GM12873 (cell line): ENCODE data around the gene EIF4H.

Experiments used
- TF ChIP-seq, protein P1 (sequence below): IDR thresholded peaks from 2 replicates; pipeline ENCODE4 v1.5.1; 2012; ENCODE audit warnings: low read depth, mild to moderate bottlenecking, moderate library complexity, low read length, control low read depth; ENCODE audit not compliant: insufficient read depth; ENCODE audit errors: missing control alignments

Gene EIF4H

DNA sequence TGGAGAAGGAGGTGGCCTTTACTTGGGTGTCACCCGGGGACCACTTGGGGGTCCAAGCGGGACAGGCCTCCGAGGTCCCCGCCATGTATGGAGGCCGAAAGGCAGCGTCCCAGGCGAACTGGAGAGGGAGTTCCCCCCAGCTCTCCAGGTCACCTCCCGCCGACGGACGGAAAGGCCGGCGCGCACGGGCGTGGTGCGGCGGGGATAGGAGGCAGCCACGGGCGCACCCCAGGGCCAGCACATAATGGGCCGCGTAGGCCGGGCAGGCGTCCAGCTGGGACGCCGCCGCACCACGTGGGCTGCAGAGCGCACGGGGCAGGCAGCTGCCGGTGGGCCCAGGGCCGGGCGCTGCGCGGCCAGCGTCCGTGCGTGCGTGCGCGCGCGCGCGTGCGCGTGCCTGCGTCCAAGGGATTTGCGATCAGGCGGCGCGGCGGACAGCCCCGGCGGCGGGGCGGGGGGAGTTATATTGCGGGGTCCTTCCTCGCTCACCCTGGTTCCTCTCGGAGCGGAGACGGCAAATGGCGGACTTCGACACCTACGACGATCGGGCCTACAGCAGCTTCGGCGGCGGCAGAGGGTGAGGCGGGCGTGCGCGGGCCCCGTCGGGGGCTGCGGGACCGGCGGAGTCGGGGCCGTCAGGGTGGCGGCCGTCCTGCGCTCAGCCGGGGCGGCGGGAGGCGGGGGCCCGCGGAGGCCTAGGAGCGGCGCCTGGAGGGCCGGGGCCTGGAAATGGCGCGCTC, at the start of gene EIF4H:
EIF4H (plus strand) TSS at position 491 of the 740 bp plus-strand sequence; CDS start at position 519, 28 bp downstream.
- TF ChIP-seq, protein P1, sequence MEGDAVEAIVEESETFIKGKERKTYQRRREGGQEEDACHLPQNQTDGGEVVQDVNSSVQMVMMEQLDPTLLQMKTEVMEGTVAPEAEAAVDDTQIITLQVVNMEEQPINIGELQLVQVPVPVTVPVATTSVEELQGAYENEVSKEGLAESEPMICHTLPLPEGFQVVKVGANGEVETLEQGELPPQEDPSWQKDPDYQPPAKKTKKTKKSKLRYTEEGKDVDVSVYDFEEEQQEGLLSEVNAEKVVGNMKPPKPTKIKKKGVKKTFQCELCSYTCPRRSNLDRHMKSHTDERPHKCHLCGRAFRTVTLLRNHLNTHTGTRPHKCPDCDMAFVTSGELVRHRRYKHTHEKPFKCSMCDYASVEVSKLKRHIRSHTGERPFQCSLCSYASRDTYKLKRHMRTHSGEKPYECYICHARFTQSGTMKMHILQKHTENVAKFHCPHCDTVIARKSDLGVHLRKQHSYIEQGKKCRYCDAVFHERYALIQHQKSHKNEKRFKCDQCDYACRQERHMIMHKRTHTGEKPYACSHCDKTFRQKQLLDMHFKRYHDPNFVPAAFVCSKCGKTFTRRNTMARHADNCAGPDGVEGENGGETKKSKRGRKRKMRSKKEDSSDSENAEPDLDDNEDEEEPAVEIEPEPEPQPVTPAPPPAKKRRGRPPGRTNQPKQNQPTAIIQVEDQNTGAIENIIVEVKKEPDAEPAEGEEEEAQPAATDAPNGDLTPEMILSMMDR = no peak

DNA sequence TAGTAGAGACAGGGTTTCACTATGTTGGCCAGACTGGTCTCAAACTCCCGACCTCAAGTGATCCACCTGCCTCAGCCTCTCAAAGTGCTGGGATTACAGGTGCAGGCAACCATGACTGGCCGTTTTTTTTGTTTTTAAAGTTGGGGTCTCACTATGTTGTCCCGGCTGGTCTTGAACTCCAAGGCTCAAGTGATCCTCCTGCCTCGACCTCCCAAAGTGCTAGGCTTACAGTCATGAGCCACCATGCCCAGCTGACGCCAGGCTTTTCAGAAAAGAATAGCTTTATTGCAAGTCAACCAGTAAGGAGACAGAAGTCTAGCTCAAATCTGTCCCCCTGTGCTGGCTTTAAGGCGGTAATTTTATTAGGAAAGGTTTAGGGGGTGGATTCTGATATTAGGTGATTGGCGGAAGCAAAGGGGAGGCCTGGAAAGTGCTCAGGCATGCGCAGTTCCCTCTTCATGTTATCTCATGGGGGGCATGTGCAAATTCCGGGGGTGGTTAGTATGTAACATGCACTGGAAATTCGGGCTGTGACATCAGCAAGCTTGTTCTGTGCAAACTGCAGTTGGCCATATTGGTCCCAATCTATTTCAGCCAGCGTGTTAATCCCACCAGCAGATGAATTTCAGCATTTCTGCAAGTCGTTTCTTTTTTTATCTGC, 47.8 kb upstream of the EIF4H start:
- TF ChIP-seq, protein P1 = no peak

GRCh38 chr7:74129887-74130286, 44.3 kb upstream of the EIF4H start:
- TF ChIP-seq, protein P1 = no peak

DNA sequence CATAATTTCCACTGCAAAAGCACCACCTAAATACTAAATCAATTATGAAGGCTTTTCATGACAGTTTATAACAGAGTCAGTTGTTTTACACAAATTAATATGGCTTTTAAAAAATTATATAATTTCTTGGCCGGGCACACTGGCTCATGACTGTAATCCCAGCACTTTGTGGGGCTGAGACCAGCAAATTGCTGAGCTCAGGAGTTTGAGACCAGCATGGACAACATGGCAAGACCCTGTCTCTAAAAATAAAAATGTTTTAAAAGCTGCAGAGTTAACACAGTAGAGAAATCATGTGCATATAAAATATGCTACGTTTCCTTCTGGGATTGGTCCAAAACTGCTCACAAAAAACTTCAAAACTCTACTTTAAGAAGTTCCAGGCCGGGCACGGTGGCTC, 43.6 kb upstream of the EIF4H start:
- TF ChIP-seq, protein P1 = no peak

- TF ChIP-seq, protein P1 = no peak
Measured at GRCh38 chr7:74134117-74134620, 40.0 kb upstream of the EIF4H start.

DNA sequence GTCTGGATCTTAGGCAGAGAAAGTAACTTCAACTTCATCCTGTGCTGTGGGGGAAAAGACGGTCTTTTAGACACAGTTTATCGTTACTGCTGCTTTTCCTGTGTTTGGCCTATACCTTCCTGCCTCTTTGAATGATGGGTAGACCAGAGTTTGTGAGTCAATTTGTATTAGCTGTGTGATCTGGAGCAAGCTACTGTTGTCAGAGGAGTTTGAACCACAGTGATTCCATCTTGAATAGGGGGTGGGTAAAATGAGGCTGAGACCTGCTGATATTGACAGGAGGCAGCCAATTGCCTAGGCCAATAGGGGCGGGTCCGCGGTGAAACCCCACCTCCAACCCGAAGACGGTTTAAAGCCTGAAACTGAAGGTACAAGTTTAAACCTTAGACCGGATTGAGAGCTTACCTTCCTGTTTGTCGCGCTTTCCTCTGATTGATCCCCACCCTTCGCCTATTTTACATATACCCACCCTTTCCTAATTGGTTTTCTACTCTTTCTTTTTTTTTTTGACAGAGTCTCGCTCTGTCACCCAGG, 35.8 kb upstream of the EIF4H start:
- TF ChIP-seq, protein P1 = no peak
